OCI-LY1 (cell line): ENCODE measurements around the gene DTNBP1.

Source experiments
- H2AFZ ChIP-seq: fragments of 200-600 bp; sonication (generic), shearing (Covaris generic); 2 replicates; pipeline ENCODE4 v1.6.0; 2014; ENCODE audit warnings: antibody characterized with exemption, mild to moderate bottlenecking, low read length
- H3F3A ChIP-seq: fragments of 200-600 bp; sonication (generic), shearing (Covaris generic); 2 replicates; pipeline ENCODE4 v1.6.0; 2014; ENCODE audit warnings: mild to moderate bottlenecking, antibody characterized with exemption, low read length, moderate library complexity; ENCODE audit not compliant: insufficient read depth
- H3K27ac ChIP-seq: fragments of 200-600 bp; sonication (generic); 2 replicates; pipeline ENCODE4 v1.5.1; 2014; ENCODE audit warnings: low read length, mixed run types, mild to moderate bottlenecking, low read depth; ENCODE audit not compliant: poor library complexity, severe bottlenecking
- H3K27me3 ChIP-seq: fragments of 200-600 bp; sonication (generic); 2 replicates; pipeline ENCODE4 v1.6.0; 2014; ENCODE audit warnings: antibody characterized with exemption, mild to moderate bottlenecking, low read length, moderate library complexity; ENCODE audit not compliant: insufficient read depth
- H3K36me3 ChIP-seq: fragments of 200-600 bp; sonication (generic); 2 replicates; pipeline ENCODE4 v1.6.1; 2014; ENCODE audit warnings: mild to moderate bottlenecking, antibody characterized with exemption, low read length, moderate library complexity, mixed read lengths; ENCODE audit not compliant: insufficient read depth
- H3K4me1 ChIP-seq: fragments of 200-600 bp; sonication (generic); 2 replicates; pipeline ENCODE4 v1.5.1; 2014; ENCODE audit warnings: mild to moderate bottlenecking, low read length, moderate library complexity; ENCODE audit not compliant: insufficient read depth, severe bottlenecking
- H3K4me2 ChIP-seq: fragments of 200-600 bp; sonication (generic), shearing (Covaris generic); 2 replicates; pipeline ENCODE4 v1.6.1; 2014; ENCODE audit warnings: low read length
- H3K4me3 ChIP-seq: fragments of 200-600 bp; sonication (generic); 2 replicates; pipeline ENCODE4 v1.5.1; 2014; ENCODE audit warnings: low read length, low read depth, mild to moderate bottlenecking, mixed read lengths; ENCODE audit not compliant: poor library complexity, severe bottlenecking
- H3K79me2 ChIP-seq: fragments of 200-600 bp; shearing (Covaris generic); 2 replicates; pipeline ENCODE4 v1.6.1; 2016; ENCODE audit warnings: mixed run types, low read length, mixed read lengths; ENCODE audit not compliant: insufficient read depth
- H3K9ac ChIP-seq: fragments of 200-600 bp; sonication (generic), shearing (Covaris generic); 2 replicates; pipeline ENCODE4 v1.6.1; 2014; ENCODE audit warnings: mild to moderate bottlenecking, low read length, mixed read lengths
- H3K9me2 ChIP-seq: fragments of 200-600 bp; sonication (generic), shearing (Covaris generic); 2 replicates; pipeline ENCODE4 v1.6.1; 2014; ENCODE audit warnings: low read depth, mild to moderate bottlenecking, low read length, mixed read lengths
- H3K9me3 ChIP-seq: fragments of 200-600 bp; shearing (Covaris generic); 2 replicates; pipeline ENCODE4 v1.6.1; 2014; ENCODE audit warnings: low read length, mixed read lengths
- H4K20me1 ChIP-seq: fragments of 200-600 bp; sonication (generic), shearing (Covaris generic); 2 replicates; pipeline ENCODE4 v1.6.0; 2016; ENCODE audit warnings: mild to moderate bottlenecking, low read length; ENCODE audit not compliant: insufficient read depth
- CTCF ChIP-seq: fragments of 200-600 bp; sonication (generic), shearing (Covaris generic); IDR thresholded peaks from 2 replicates; pipeline ENCODE4 v1.5.1; 2017; ENCODE audit warnings: mild to moderate bottlenecking, antibody characterized with exemption, low read length, moderate library complexity, mixed read lengths
- EZH2 ChIP-seq: fragments of 200-600 bp; sonication (generic), shearing (Covaris generic); IDR thresholded peaks from 2 replicates; pipeline ENCODE4 v1.8.0; 2017; ENCODE audit warnings: borderline replicate concordance, mixed run types, mild to moderate bottlenecking, antibody characterized with exemption, low read length, moderate library complexity, mixed read lengths

Gene DTNBP1

GRCh38 chr6:15507746-15508145 lies 155.1 kb downstream of the DTNBP1 start:
- Histone ChIP-seq H3K79me2 (no peaks in the 10 kb centered on the region), H3K9me3 (no peaks in the 10 kb centered on the region), H3K9ac (no peak overlapping the region), H3K4me2 (no peak overlapping the region), H2AFZ (no peak overlapping the region), H4K20me1 (no peaks in the 10 kb centered on the region), H3K9me2 (no peaks in the 10 kb centered on the region), H3K27ac (no peak overlapping the region), H3K4me1 (no peaks in the 10 kb centered on the region), H3K4me3 (no peak overlapping the region), H3F3A (no peaks in the 10 kb centered on the region), H3K27me3 (no peaks in the 10 kb centered on the region), H3K36me3 (no peaks in the 10 kb centered on the region)
- TF ChIP-seq EZH2: no peak
- TF ChIP-seq CTCF: no peak

- no peak for TF ChIP-seq EZH2
- no peak for TF ChIP-seq CTCF
- no peak overlapping the region for H3K27ac ChIP-seq
- H3K9me3 ChIP-seq: no peaks in the 10 kb centered on the region
- H3K27me3 ChIP-seq: no peaks in the 10 kb centered on the region
- H3K9ac ChIP-seq: no peak overlapping the region
- H3K4me3 ChIP-seq: no peak overlapping the region
- H3F3A ChIP-seq: no peaks in the 10 kb centered on the region
- H3K9me2 ChIP-seq: no peaks in the 10 kb centered on the region
- no peaks in the 10 kb centered on the region for H3K36me3 ChIP-seq
- no peaks in the 10 kb centered on the region for H3K79me2 ChIP-seq
- no peak overlapping the region for H2AFZ ChIP-seq
- no peaks in the 10 kb centered on the region for H3K4me1 ChIP-seq
- no peaks in the 10 kb centered on the region for H4K20me1 ChIP-seq
- no peak overlapping the region for H3K4me2 ChIP-seq
These were observed 155.6 kb downstream of the DTNBP1 start for GRCh38 chr6:15507221-15507620.

GRCh38 chr6:15506066-15506465 lies 156.8 kb downstream of the DTNBP1 start:
- H3F3A ChIP-seq: no peaks in the 10 kb centered on the region
- no peak overlapping the region for H3K4me2 ChIP-seq
- no peaks in the 10 kb centered on the region for H3K9me3 ChIP-seq
- H3K27me3 ChIP-seq: no peaks in the 10 kb centered on the region
- no peak overlapping the region for H2AFZ ChIP-seq
- H3K9me2 ChIP-seq: no peaks in the 10 kb centered on the region
- H3K9ac ChIP-seq: no peak overlapping the region
- H3K27ac ChIP-seq: no peak overlapping the region
- H3K4me1 ChIP-seq: no peaks in the 10 kb centered on the region
- H3K79me2 ChIP-seq: no peaks in the 10 kb centered on the region
- no peak overlapping the region for H3K4me3 ChIP-seq
- no peaks in the 10 kb centered on the region for H4K20me1 ChIP-seq
- TF ChIP-seq CTCF (no peak), EZH2 (no peak)
- 0 out of 2 replicates have a peak, but pooled peaks cover 4% of the 10 kb centered on the region for H3K36me3 ChIP-seq
